Gastrocnemius medialis (tissue), 4 donors: ENCODE measurements around the gene SPAG8.

Source experiments
- CTCF ChIP-seq, 5 experiments: fragments of 450-650 bp in 3 of 5; fragments of 200-600 bp in 2 of 5; sonication (generic) in 2 of 5; IDR thresholded peaks in 4 of 5; conservative IDR thresholded peaks in 1 of 5; 1 replicate in 4 of 5; 2 replicates in 1 of 5; pipeline ENCODE4 v1.5.1; 2016 to 2019; ENCODE audit warnings: antibody characterized with exemption in 5 of 5, mild to moderate bottlenecking in 3 of 5, moderate library complexity in 3 of 5
- POLR2A ChIP-seq, 2 donors: fragments of 450-650 bp; IDR thresholded peaks; one replicate each; pipeline ENCODE4 v1.6.1; 2017; ENCODE audit warnings: antibody characterized with exemption in 2 of 2, mild to moderate bottlenecking in 2 of 2, moderate library complexity in 2 of 2

GRCh38 chr9:35822926-35823325, 10.9 kb upstream of the SPAG8 start:
- no peak for TF ChIP-seq CTCF (IDR thresholded peaks at IDR 0.05 in 4 of 5, conservative IDR thresholded peaks at IDR 0.05 in 1 of 5)
- TF ChIP-seq POLR2A (IDR thresholded peaks at IDR 0.05), result no peak
